GM12873 (cell line): ENCODE data around the gene CCIN.

Source experiments
- CTCF ChIP-seq: IDR thresholded peaks from 2 replicates; pipeline ENCODE4 v1.5.1; 2012; ENCODE audit warnings: low read depth, mild to moderate bottlenecking, moderate library complexity, low read length, control low read depth; ENCODE audit not compliant: insufficient read depth; ENCODE audit errors: missing control alignments

The CCIN gene

GRCh38 chr9:36190388-36191289 is 21.5 kb downstream of the CCIN start, which contains the start of gene CLTA:
Gene CLTA (plus strand): TSS chr9:36190921. CDS start chr9:36191057, 136 bp downstream.
- peak; percentile 56 for TF ChIP-seq CTCF

- TF ChIP-seq CTCF: no peak
These were observed 22.1 kb downstream of the CCIN start for GRCh38 chr9:36191290-36191645.

- no peak for TF ChIP-seq CTCF
These were observed 22.5 kb downstream of the CCIN start for GRCh38 chr9:36191686-36192085.

GRCh38 chr9:36192196-36192595 is 23.0 kb downstream of the CCIN start:
- TF ChIP-seq CTCF: no peak

- TF ChIP-seq CTCF: no peak
These were observed 23.8 kb downstream of the CCIN start for GRCh38 chr9:36193023-36193422.

- no peak for TF ChIP-seq CTCF
These were observed 25.3 kb downstream of the CCIN start for GRCh38 chr9:36194326-36195000.

- no peak for TF ChIP-seq CTCF
These were observed 35.8 kb downstream of the CCIN start for GRCh38 chr9:36204906-36205547.
